Myometrial cell (primary cell): Measurements from ENCODE around the gene PPP2R1B. TPM values are rescaled to one million over a fixed set of nuclear protein-coding genes. Genes with fewer than 3 reads are reported as not detected.

Source experiments
- total RNA-seq: library from RNA; depleted of rRNA; stranded (reverse); fragments of >200 nt; gene quantifications from 2 replicates; pipeline ENCODE4 v1.2.3, GENCODE V29; 2015

The PPP2R1B gene
- 33.4 and 38.5 TPM in 2 replicates for total RNA-seq

DNA sequence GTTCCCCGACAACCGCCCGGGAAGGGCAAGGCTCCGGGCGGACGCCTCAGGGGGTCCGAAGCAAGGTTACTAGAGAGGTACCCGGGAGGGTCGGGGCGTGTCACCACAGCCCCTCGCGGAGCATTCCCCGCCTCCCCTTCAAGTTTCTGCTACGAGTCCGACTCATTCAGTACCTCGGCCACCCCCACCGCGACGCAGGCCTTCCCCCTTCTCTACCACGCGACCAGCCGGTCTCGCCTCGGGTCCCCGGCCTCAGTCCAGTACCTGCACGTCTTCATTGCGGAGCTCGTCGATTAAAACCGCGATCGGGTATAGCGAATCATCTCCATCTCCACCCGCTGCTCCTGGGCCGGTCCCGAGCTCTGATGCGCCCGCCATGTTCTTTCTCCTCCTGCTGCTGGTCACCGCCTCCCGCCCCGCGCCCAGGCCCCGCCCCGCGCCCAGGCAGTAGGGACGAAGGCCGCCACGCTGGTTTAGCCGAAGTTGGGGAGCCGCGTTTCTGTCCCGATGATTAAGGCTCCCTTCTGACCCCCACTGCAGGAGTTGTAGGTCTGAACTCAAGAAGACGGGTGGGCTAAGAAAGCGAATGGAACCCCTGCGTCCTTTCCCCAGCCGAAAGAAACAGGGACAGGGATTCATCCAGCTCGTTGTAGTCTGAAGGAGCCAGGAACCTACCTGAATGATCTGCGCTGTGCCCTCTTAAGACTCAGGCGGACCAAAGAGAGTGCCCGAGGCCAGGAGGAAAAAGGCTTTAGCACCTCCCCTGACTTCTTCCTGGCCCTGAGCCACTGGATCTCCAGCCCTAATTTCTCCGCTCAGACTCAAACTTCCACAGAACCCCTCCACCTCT, at the start of gene PPP2R1B:
Gene PPP2R1B (minus strand): TSS at position 406 of the 850 bp plus-strand sequence. CDS start 28 bp downstream, at position 378.

Other genes starting within 250 kb of the PPP2R1B start
- 55.1 and 55.8 TPM in 2 replicates for gene LAYN, start 225.7 kb downstream of the PPP2R1B start, total RNA-seq
- 9.9 and 13.0 TPM in 2 replicates for gene SIK2, start 163.9 kb downstream of the PPP2R1B start, total RNA-seq
- gene ALG9, start 105.2 kb upstream of the PPP2R1B start, total RNA-seq, result 33.7 and 42.2 TPM in 2 replicates
- gene FDXACB1, start 112.8 kb upstream of the PPP2R1B start, total RNA-seq, result 3.7 and 4.3 TPM in 2 replicates
- 7.2 and 14.2 TPM in 2 replicates for gene CFAP68, start 113.2 kb upstream of the PPP2R1B start, total RNA-seq
- 11.7 and 27.1 TPM in 2 replicates for gene CRYAB, start 145.4 kb upstream of the PPP2R1B start, total RNA-seq
- gene HSPB2, start 146.3 kb upstream of the PPP2R1B start, total RNA-seq, result not detected in 2 replicates
- gene C11orf52, start 152.5 kb upstream of the PPP2R1B start, total RNA-seq, result not detected in 2 replicates
- gene DIXDC1, start 171.0 kb upstream of the PPP2R1B start, total RNA-seq, result 10.4 and 11.9 TPM in 2 replicates